ENCODE measurements around the gene RASGRP1.
A peak's percentile ranks its signal among the peaks of the same experiment; 100 is the strongest.

Gene RASGRP1

GRCh38 chr15:38533926-38534325 is 30.7 kb downstream of the RASGRP1 start:
- TF ChIP-seq SIN3A (IDR thresholded peaks at IDR 0.05; ENCODE audit: borderline replicate concordance, insufficient read depth, low read length) (no peak), REST (IDR thresholded peaks at IDR 0.05; ENCODE audit: insufficient read depth in 1 of 2, low read depth in 2 of 2, low read length in 2 of 2) (no peak), FOXP2 (optimal IDR thresholded peaks at IDR 0.05; ENCODE audit: borderline replicate concordance, extremely low read depth, extremely low read length, insufficient read depth) (no peak), POLR2AphosphoS5 (IDR thresholded peaks at IDR 0.05; ENCODE audit: low read depth, low read length) (no peak), TAF1 (IDR thresholded peaks at IDR 0.05; ENCODE audit: borderline replicate concordance, insufficient read depth, low read length) (no peak)

GRCh38 chr15:38533416-38533915 is 31.1 kb downstream of the RASGRP1 start:
- no peak for TF ChIP-seq FOXP2 (optimal IDR thresholded peaks at IDR 0.05; ENCODE audit: borderline replicate concordance, extremely low read depth, extremely low read length, insufficient read depth)
- no peak for TF ChIP-seq REST (IDR thresholded peaks at IDR 0.05; ENCODE audit: insufficient read depth in 1 of 2, low read depth in 2 of 2, low read length in 2 of 2)
- TF ChIP-seq TAF1 (IDR thresholded peaks at IDR 0.05; ENCODE audit: borderline replicate concordance, insufficient read depth, low read length): no peak

GRCh38 chr15:38532728-38533127 is 31.9 kb downstream of the RASGRP1 start:
- TF ChIP-seq REST (IDR thresholded peaks at IDR 0.05; ENCODE audit: insufficient read depth in 1 of 2, low read depth in 2 of 2, low read length in 2 of 2) (peak in 1 of 2 experiments; percentile 50; a peak in 1 of 4 replicates), SIN3A (IDR thresholded peaks at IDR 0.05; ENCODE audit: borderline replicate concordance, insufficient read depth, low read length) (no peak)

- TF ChIP-seq SIN3A (IDR thresholded peaks at IDR 0.05; ENCODE audit: borderline replicate concordance, insufficient read depth, low read length) (no peak), REST (IDR thresholded peaks at IDR 0.05; ENCODE audit: insufficient read depth in 1 of 2, low read depth in 2 of 2, low read length in 2 of 2) (no peak), FOXP2 (optimal IDR thresholded peaks at IDR 0.05; ENCODE audit: borderline replicate concordance, extremely low read depth, extremely low read length, insufficient read depth) (no peak), POLR2AphosphoS5 (IDR thresholded peaks at IDR 0.05; ENCODE audit: low read depth, low read length) (no peak), TAF1 (IDR thresholded peaks at IDR 0.05; ENCODE audit: borderline replicate concordance, insufficient read depth, low read length) (no peak)
Observed at GRCh38 chr15:38531509-38531908, 33.1 kb downstream of the RASGRP1 start.

GRCh38 chr15:38530113-38530512 is 34.5 kb downstream of the RASGRP1 start:
- TF ChIP-seq POLR2AphosphoS5 (IDR thresholded peaks at IDR 0.05; ENCODE audit: low read depth, low read length): no peak
- no peak for TF ChIP-seq REST (IDR thresholded peaks at IDR 0.05; ENCODE audit: insufficient read depth in 1 of 2, low read depth in 2 of 2, low read length in 2 of 2)
- TF ChIP-seq FOXP2 (optimal IDR thresholded peaks at IDR 0.05; ENCODE audit: borderline replicate concordance, extremely low read depth, extremely low read length, insufficient read depth): no peak
- TF ChIP-seq SIN3A (IDR thresholded peaks at IDR 0.05; ENCODE audit: borderline replicate concordance, insufficient read depth, low read length): no peak
- no peak for TF ChIP-seq TAF1 (IDR thresholded peaks at IDR 0.05; ENCODE audit: borderline replicate concordance, insufficient read depth, low read length)

Measured in PFSK-1 (cell line).